LNCaP clone FGC (cell line): Measurements from ENCODE around the gene SMG6.

Source experiments
- DNase-seq: peaks from one replicate; pipeline ENCODE4 v3.0.0-alpha.2; 2011; ENCODE audit warnings: low read depth
- H3K4me3 ChIP-seq: 2 replicates; pipeline ENCODE4 v1.5.1; 2011; ENCODE audit warnings: mild to moderate bottlenecking, low read depth, low read length, control low read depth
- CTCF ChIP-seq: IDR thresholded peaks from 2 replicates; pipeline ENCODE4 v1.5.1; 2012; ENCODE audit warnings: mild to moderate bottlenecking; ENCODE audit not compliant: control insufficient read depth, insufficient read depth; ENCODE audit errors: extremely low read depth

The SMG6 gene

GRCh38 chr17:2029911-2030778, 273.4 kb downstream of the SMG6 start, which contains the start of gene DPH1:
Gene DPH1 (plus strand): TSS chr17:2030153. CDS start chr17:2030170, 17 bp downstream.
- H3K4me3 ChIP-seq = peak within 1 kb of the TSS; percentile 99
- DNase-seq = peak; percentile 74
- no peak for TF ChIP-seq CTCF

- no peak overlapping the region for H3K4me3 ChIP-seq
- TF ChIP-seq CTCF = no peak
These were observed 274.8 kb downstream of the SMG6 start for GRCh38 chr17:2028737-2029136.

GRCh38 chr17:2028234-2028614, 275.4 kb downstream of the SMG6 start:
- H3K4me3 ChIP-seq = no peak overlapping the region
- no peak for DNase-seq
- no peak for TF ChIP-seq CTCF

More at GRCh38 chr17:2028737-2029136, 274.8 kb downstream of the SMG6 start:
- no peak for DNase-seq

GRCh38 chr17:2027528-2028233, 275.9 kb downstream of the SMG6 start:
- no peak for TF ChIP-seq CTCF
- DNase-seq = no peak
- H3K4me3 ChIP-seq = no peak overlapping the region

- peak overlapping the region; percentile 61 for H3K4me3 ChIP-seq
- DNase-seq = no peak
- TF ChIP-seq CTCF = peak; percentile 94
These were observed 277.8 kb downstream of the SMG6 start for GRCh38 chr17:2025622-2026309.

- H3K4me3 ChIP-seq = peak within 1 kb of the TSS; percentile 61
- DNase-seq = peak; percentile 51
- peak; percentile 15; the same call in 1 of the 2 replicates for TF ChIP-seq CTCF
These were observed 278.4 kb downstream of the SMG6 start, which contains the start of gene RTN4RL1 for GRCh38 chr17:2025220-2025621. Gene RTN4RL1 (minus strand): TSS chr17:2025334. CDS start chr17:2024865, 469 bp downstream.
